Measurements from ENCODE around the gene PPP1R2C. TPM values are rescaled to one million over a fixed set of nuclear protein-coding genes. Genes with fewer than 3 reads are reported as not detected.

Gene PPP1R2C
- total RNA-seq, result not detected
- long read RNA-seq, result 0 reads

DNA sequence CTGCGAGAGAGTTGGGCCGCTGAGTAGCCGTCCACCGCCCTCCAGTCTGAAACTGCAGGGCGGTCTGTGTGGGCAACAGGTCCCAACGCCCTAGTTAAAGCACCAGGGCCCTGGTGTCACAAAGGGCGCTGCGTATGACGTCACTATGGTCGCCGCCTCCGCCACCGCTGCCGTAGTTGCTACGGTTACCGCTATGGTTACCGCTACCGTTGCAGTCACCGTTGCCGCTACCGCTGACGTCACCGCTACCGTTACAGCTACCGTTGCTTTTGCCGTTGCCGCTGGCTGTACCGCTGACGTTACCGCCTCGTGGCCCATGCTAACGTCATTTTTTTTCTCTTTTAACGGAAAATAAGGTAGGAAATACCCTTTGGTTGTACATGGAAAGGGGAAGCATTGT, at the start of gene PPP1R2C:
TSS of gene PPP1R2C (minus strand) at position 68 of the 400 bp plus-strand sequence. CDS start 84 bp downstream, outside the sequence.
- no peak for DNase-seq
- intact Hi-C loops (cut with DNase I), result no loop called here
- ATAC-seq (ENCODE audit: poor library complexity), result no peak

DNA sequence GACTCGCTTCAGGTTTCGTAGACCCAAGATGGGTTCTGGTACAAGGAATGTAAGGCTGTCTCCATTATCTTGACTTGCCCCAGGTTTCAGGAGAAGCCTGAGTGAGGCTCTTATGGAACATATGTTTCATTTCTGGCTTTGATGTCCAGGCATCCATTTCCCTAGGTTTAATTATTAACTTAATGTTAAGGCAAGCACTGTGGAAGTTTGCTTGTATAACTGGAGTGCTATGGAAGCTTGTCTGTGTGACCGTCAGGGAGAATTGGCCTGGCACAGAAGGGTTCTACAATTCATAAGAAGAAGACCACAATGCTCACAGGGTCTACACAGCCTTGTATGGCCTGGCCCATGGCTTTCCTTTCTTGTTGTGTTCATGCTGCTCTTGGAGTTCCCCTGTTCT, 47.2 kb upstream of the PPP1R2C start:
- intact Hi-C loops (cut with DNase I), result no loop called here
- no peak for ATAC-seq (ENCODE audit: poor library complexity)
- DNase-seq, result no peak

DNA sequence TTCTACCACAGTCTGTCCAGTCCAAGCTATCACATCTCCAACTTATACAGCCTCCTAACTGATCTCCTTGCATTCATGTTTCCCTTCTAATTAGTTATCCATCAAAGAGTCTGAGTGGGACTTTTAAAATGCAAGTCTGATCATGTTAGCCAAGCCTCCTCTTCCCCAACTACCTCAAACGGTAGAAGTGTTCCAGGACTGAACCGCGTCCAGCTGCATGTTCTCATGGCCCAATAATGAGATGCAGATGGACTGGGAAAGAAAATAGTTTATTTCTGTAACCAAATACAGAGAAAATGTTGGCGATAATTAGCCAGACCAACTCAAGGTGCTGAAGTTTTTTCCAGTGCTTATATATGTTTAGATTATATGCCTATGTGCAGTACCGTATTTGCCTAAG, 46.6 kb upstream of the PPP1R2C start:
- intact Hi-C loops (cut with DNase I), result no loop called here
- ATAC-seq (ENCODE audit: poor library complexity) (peak; percentile 38), DNase-seq (peak; percentile 42)

DNA sequence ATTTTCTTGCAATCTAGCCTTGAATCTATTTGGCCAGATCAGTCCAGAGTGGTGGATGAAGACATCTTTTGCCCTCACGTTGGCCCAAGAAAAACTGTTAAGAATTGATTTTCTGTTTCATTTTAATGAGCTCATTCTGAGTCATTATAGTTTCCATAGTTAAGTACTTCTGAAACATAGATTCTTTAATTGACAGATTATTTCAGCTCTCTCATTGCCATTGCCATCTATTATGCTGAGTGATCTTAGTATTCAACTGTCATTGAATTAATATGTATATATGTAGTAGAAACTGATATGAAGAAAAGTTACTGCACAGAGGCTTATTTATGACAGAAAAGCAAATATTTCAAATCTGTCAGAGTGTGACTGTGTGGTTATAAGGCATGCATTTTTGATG, 45.5 kb upstream of the PPP1R2C start:
- intact Hi-C loops (cut with DNase I), result no loop called here
- no peak for DNase-seq

DNA sequence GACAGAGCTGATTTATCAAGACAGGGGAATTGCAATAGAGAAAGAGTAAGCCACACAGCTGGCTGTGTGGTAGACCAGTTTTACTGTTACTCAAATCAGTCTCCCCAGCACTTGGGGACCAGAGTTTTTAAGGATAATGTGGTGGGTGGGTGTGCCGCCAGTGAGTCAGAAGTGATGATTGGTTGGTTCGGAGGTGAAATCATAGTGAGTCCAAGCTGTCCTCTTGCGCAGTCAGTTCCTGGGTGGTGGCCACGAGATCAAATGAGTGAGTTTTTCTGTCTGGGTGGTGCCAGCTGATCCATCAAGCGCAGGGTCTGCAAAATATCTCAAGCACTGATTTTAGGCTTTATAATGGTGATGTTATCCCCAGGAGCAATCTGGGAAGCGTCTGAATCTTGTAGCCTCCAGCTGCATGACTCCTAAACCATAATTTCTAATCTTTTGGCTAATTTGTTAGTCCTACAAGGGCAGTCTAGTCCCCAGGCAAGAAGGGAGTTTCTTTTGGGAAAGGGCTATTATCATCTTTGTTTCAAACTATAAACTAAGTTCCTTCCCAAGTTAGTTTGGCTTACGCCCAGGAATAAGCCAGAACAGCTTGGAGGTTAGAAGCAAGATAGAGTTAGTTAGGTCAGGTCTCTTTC, 44.0 kb upstream of the PPP1R2C start:
- intact Hi-C loops (cut with DNase I), result no loop called here
- DNase-seq, result peak; percentile 53
- peak; percentile 84 for ATAC-seq (ENCODE audit: poor library complexity)

More for the DNA sequence above, 45.5 kb upstream of the PPP1R2C start:
- ATAC-seq (ENCODE audit: poor library complexity), result no peak

DNA sequence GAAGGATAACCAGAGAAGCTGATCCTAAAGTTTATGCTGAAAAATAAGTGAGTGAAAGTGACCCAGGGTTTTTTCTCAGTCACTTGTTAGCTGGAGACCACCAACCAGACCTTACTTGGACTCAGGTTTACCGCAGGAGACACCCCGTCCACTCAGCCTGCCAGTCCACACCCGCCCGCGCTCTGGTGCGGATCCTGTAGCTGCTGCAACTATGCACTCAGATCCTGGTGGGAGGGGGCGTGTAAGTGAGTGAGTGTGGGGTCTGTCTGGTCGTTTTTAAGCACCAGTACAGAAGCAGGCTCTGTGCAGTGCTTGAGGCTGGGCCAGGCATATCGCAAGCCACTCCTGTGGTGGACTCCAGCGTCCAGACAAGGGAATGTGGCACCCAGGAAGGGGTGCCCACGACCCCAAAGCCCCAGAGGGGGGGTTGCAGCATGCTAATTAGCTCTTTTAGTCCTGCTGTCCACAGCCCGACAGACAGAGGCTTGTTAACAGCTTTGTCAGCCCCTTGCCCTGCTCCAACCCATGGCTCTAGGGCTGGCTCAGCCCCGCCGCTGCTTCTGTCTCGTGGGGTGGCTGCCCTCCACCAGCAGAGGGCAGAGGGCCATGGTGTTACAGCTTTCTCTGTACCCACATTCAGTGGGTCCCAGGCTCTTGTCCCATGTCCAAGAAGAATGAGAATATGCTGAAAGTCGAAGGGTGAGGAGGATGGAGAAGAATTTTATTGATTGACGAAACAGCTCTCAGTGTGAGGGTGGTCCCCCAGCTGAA, 40.4 kb upstream of the PPP1R2C start:
- DNase-seq, result no peak
- intact Hi-C loops (cut with DNase I), result no loop called here
- no peak for ATAC-seq (ENCODE audit: poor library complexity)

DNA sequence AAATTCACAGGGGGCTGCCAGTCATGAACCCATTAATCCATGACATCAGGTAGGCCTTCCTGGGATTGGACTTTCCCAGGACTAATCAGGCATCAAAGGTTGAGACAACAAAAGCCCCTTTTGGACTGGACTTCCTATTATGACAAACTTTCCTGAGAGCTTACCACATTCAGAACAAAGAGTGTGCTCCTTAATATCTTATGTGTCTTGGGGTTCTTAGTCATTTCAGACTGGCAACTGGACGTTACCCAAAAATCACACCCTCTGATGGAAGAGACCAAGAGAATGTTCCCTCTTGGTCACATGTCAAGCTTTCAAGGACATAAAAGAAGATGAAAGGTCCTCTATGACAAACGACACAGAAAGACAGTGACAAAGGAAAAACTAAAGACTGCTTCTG, 31.6 kb upstream of the PPP1R2C start:
- intact Hi-C loops (cut with DNase I), result no loop called here
- no peak for ATAC-seq (ENCODE audit: poor library complexity)

DNA sequence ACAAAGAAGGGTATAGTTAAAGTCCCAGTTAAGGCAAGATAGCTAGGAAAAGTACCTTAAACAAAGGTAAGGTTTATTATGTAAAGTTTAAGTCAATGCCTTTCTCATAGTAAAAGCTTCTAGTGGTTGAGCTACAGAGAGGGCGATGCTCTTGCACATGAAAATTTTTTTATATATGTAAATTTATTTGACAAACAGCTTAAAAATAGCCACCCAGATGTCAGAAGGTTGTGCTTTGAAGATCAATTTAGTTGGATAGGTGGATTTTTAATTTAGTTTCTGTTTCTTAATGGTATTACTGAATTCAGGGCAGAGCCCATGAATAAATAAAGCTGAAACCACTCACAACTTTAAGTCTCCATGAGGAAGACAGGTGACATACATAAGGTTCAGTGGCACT, 29.4 kb upstream of the PPP1R2C start:
- intact Hi-C loops (cut with DNase I), result no loop called here
- no peak for ATAC-seq (ENCODE audit: poor library complexity)
- DNase-seq, result no peak

More for the DNA sequence above, 31.6 kb upstream of the PPP1R2C start:
- DNase-seq, result no peak

DNA sequence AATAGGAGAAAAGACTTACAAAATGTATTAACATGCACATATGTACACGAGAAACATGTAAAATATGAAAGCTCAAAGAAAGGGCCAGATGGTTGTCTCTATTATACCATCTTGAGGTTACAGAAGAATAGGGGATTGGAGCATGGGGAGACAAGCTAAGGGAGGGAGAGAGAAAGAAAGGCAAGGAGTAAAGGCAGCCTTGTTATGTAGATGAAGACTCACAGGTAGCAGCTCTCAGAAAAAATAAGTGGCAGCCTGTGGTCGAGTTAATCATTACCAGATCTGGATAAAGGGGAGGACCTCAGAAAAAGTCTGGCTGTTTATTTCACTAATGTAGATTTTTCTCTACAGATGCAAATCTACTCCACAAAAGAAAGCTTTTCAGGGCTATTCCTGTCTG, 26.6 kb upstream of the PPP1R2C start:
- no peak for DNase-seq
- ATAC-seq (ENCODE audit: poor library complexity), result no peak
- intact Hi-C loops (cut with DNase I), result no loop called here

DNA sequence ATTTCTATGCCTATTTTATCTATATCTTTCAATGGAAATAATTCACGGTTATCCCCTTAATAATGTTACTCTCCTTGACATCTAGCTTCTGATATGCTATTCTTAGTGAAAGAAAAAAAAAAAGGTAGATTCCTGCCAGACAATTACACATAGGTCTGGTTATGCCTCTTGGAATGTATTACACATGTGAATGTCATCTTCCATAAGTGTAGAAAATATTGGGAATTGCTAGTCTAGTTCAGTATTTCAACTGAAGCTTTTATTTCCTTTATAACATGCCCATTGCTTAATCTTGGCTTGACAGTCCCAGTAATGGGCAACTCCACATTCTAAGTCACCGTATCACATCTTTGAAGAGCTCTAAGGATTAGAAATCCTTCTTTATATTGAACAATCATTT, 25.4 kb upstream of the PPP1R2C start:
- intact Hi-C loops (cut with DNase I), result no loop called here
- no peak for DNase-seq
- ATAC-seq (ENCODE audit: poor library complexity), result no peak

DNA sequence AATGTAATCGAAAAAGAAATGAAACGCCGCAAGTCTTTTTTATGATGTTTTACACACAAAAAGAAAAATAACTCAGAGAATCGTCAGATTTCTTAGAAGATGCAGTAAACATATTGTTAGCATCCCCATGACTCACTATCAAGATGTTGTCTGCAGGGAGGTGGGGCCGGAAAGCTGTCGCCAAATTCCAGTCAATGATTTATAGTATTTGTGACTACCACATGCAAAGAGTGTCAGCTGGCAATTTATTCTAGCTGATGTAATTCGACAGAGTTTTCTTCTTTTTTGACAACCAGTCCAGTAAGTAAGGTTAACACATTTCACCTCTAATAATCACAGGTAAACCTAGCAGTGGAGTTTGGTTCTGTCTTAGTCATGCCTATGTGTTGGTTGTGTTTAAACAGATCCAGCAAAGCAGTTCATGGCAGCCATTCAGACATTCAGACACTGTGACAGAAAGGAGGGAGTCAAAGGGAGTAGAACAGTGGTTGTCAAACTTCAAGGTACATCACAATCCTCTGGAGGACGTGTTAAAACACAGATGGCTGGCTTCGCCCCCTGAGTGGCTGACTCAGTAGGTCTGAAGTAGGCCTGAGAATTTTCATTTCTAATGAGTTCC, 19.8 kb upstream of the PPP1R2C start:
- intact Hi-C loops (cut with DNase I), result no loop called here
- ATAC-seq (ENCODE audit: poor library complexity) (no peak), DNase-seq (no peak)

DNA sequence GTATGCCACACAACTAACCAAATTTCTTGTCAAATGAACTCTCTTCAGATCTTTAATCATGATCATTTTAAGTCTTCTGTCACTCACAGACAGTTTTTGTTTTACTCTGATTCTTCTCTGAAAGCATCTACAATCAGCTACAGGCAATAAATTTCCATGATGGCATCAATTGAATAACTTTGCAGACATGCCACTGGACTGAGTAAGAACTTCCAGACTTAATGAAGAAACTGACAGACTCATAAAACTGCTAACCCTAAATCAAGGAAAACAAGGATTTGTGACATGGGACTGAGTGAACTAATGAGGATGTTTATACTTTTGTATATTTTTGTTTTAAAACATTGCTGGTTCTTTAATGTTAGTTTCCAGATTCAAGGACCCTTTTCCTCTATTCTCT, 5.5 kb upstream of the PPP1R2C start:
- intact Hi-C loops (cut with DNase I), result no loop called here
- no peak for DNase-seq
- ATAC-seq (ENCODE audit: poor library complexity), result no peak

DNA sequence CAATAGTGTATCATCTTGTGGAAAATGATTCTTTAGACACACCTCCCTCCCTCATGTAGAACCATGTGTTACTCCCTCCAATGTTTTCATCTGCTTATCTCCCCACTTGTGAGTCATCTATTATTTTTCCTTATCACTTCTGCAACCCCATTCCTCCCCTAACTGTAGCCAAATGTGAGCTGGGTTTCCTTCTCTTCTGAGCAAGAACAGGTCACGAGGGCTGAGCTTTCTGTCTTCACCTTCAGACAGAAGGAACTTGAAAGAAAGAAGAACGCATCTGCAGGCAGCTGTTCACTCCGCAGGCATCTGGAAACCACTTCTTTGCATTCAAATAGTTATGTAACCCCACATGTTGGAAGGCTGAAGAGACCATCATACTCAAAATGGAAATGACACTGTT, 1.8 kb downstream of the PPP1R2C start:
- ATAC-seq (ENCODE audit: poor library complexity), result no peak

DNA sequence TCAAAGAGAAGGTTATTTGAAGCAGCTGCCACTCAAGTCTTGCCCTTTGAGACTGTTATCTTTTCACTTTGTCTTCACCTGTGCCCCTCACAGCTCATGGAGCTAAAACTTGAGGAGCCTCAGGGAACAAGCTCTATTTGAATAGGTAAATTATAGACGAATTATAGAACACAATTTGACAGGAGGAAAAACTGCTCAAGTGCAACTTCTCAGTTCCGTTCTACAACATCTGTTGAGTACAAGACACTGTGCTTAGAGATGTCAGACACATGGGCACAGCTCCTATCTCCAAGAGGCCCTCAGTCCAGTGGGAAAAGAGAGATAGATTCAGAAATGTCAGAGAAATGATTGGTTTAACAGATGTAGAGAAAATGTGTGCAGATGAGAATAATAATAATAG, 5.1 kb downstream of the PPP1R2C start:
- no peak for ATAC-seq (ENCODE audit: poor library complexity)
- intact Hi-C loops (cut with DNase I), result no loop called here
- no peak for DNase-seq

More for the DNA sequence above, 1.8 kb downstream of the PPP1R2C start:
- DNase-seq, result no peak
- intact Hi-C loops (cut with DNase I), result no loop called here

DNA sequence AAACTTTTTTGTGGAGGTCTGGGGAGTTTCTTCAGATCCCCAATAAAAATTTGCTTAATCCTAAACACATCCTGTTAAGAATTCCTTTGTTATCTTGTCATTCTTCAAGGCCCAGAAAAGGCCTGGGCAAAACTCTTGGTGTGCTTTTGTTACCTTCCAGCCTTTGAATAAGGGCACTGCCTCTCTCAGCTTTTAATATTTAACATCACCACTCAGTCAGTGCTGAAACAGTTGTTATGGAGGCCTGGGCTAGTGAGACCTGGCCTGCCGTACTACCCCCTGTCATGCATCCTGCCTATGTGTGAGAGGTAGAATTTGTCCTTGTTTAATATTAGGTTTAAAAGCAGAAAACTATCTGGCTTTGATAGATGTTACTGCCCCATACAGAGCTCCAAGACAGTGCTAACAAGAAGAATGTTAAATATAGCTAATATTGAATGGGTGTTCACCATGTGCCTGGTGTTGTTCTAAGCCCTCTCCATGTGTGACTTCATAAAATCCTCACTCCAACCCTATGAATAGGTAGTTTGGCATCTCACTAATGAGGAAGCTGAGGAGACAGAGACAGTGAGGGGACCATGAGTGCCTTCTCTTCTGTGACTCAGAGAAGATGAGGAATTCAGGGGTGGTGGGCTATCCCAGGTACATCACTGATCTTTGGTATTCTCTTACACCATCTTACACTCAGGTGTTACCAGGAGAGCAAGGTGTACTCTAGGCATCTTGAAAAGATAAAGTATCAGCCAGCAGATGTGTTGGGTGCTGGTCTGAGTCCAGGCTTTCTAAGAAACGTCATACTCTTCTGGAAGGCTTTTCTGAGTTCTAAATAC, 6.2 kb downstream of the PPP1R2C start:
- intact Hi-C loops (cut with DNase I), result no loop called here
- DNase-seq (no peak), ATAC-seq (ENCODE audit: poor library complexity) (no peak)

DNA sequence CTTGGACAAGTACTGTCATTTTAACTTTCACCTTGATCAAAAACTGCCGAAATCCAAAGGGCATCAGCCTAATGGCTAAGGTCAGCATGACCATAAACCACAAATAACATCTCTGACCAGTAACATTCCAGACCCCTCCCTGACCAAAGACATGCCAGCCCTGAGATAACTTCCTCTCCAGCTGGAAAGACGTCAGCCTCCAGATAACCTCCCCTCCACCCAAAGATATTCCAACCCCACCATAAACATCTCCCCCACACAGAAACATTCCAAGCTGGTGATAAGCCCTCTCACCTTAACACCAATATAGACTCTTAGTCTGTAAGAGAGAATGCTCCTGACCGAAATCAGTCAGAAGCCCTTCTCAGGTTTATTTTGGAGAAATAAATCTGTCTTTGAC, 7.4 kb downstream of the PPP1R2C start:
- intact Hi-C loops (cut with DNase I), result no loop called here
- DNase-seq (no peak), ATAC-seq (ENCODE audit: poor library complexity) (no peak)

DNA sequence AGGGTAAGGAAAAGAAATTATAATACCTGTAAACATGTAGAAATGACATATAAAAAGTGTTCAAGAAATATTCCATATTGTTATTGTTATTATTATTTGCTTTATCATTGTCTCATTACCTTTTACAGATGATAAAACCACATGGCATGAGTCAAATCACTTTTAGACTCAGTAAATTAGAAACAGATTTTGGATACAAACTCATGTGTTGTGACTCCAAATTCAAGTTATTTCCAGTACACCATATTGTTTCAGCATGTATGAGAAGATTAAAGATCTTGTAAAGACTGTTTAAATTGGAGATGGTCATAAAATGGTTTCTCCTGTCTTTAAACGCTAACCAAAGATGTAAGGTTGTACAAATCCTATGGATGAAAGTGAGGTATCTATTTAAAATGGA, 18.1 kb downstream of the PPP1R2C start:
- ATAC-seq (ENCODE audit: poor library complexity) (no peak), DNase-seq (no peak)
- intact Hi-C loops (cut with DNase I), result no loop called here

DNA sequence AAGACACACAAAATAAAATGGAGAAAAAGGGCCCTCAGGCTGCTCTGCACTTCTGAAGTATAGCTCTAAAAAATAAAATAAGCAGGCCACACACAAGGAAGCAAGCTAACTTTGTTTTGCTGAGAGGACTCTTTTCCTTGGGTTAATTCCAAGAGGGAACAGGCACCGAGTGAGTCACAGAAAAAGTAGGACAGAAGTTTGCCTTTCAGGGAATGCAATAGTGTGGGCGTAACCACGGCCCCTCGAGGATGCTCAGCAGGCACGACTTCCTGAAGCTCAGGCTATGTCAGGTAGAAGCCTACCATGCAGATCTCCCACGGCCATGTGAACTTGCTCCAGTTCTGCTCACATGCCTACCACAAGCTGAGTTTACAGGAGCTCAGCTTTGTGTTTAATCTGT, 22.1 kb downstream of the PPP1R2C start:
- peak; percentile 49 for DNase-seq
- ATAC-seq (ENCODE audit: poor library complexity), result peak; percentile 77
- intact Hi-C loops (cut with DNase I), result no loop called here

DNA sequence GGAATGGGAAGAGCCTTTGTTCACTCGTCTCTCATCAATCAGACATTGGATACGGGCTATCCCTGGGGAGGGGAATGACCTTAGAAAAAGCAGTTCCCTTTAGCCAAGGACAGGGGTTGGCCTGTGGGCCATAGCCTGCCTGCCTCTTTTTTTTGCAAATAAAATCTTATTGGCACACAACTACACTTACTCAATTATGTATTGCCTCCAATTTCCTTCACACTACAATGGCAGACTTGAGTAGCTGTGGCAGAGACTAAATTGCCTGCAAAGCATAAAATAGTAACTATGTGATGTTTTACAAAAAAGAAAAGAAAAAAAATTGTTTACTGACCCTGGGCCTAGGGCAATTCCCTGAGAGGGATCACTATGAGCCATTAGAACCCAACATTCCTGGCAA, 23.4 kb downstream of the PPP1R2C start:
- ATAC-seq (ENCODE audit: poor library complexity), result peak; percentile 57
- DNase-seq, result no peak
- intact Hi-C loops (cut with DNase I), result no loop called here

All from Right ventricle myocardium superior (tissue), 1 donor.